ENCODE data around the gene TEX22. TPM values are rescaled to one million over a fixed set of nuclear protein-coding genes. Genes with fewer than 3 reads are reported as not detected.

TEX22 gene
- total RNA-seq, 1 donor from 2014 or later = 3.8 TPM

- Histone ChIP-seq H3K36me3 (peaks cover 74% of the 10 kb centered on the region), H3K27me3 (ENCODE audit: low read depth) (no peaks in the 10 kb centered on the region), H3K9me3 (no peaks in the 10 kb centered on the region), H3K27ac (no peak overlapping the region), H3K4me1 (peaks cover 4% of the 10 kb centered on the region), H3K4me3 (no peak overlapping the region)
- ATAC-seq = no peak
- intact Hi-C loops (cut with DNase I) = no loop called here
- DNase-seq = no peak
- TF ChIP-seq CTCF (IDR thresholded peaks at IDR 0.05) = no peak
Measured at GRCh38 chr14:105453847-105454246, 55.5 kb downstream of the TEX22 start.

DNA sequence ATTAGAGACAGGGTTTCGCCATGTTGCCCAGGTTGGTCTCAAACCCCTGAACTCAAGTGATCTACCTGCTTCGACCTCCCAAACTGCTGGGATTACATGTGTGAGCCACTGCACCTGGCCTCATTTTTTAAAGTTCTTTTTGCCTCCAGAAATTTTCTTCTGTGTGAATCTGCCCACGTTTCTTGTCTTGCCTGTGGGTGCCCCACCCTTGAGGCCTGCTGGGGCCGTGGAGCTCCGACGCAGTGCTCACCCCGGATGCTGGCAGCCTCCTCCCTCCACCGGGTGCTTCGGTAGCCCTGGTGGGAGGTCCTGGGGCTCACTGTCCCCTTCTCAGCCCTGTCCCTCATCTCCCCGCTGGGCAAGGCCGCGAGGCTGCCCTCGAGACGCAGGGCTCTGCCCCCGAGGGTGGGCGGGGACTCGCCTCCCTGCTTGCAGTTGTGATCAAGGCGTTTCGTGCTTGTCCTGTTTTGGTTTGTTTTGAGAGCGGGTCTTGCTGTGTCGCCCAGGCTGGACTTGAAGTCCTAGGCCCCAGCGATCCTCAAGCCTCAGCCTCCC lies 56.8 kb downstream of the TEX22 start:
- intact Hi-C loops (cut with DNase I) = no loop called here
- no peak for ATAC-seq
- no peaks in the 10 kb centered on the region for H3K27me3 ChIP-seq (ENCODE audit: low read depth)
- no peaks in the 10 kb centered on the region for H3K4me1 ChIP-seq
- peaks cover 70% of the 10 kb centered on the region for H3K36me3 ChIP-seq
- H3K4me3 ChIP-seq = no peak overlapping the region
- H3K9me3 ChIP-seq = no peaks in the 10 kb centered on the region
- DNase-seq = no peak
- TF ChIP-seq CTCF (IDR thresholded peaks at IDR 0.05) = no peak
- H3K27ac ChIP-seq = no peak overlapping the region

DNA sequence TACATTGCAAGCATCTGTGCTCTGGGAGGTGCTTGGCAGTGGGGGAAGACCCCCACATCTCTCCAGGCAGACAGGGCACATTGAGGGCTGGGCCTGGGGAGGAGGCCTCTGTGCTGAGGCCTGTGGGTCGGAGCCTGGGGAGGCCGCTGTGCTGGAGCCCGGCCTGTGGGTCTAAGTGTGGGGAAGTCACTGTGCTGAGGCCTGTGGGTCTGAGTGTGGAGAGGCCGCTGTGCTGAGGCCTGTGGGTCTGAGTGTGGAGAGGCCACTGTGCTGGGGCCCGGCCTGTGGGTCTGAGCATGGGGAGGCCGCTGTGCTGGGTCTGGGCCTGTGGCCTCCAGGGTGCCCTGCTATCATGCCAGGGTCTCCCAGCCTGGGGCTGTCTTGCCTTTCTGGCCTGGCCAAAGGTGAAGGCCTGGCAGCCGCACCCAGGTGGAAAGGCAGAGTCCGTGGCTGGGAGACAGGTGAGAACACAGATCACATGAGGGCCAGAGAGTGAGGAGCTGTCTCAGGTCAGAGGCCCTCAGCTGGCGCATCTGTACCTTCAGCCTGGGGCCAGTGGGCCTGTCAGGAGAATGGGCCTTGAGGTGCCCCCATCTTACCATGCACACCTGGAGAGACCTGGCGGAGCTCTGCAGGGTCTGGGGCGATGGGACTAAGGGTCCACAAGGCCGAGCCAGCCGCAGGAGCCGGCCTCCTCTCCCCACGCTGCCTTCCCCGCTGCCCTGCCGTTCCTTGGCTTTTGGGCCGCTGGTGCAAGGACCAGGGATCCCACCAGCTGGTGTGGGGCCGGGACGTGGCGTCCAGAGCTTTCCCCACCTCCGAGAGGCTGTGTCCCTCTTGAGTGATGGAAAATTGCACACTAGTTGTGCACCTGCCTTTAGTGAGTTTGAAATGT lies 57.7 kb downstream of the TEX22 start:
- TF ChIP-seq CTCF (IDR thresholded peaks at IDR 0.05) = no peak
- no peaks in the 10 kb centered on the region for H3K4me1 ChIP-seq
- no peaks in the 10 kb centered on the region for H3K27me3 ChIP-seq (ENCODE audit: low read depth)
- intact Hi-C loops (cut with DNase I) = no loop called here
- no peaks in the 10 kb centered on the region for H3K9me3 ChIP-seq
- peaks cover 71% of the 10 kb centered on the region for H3K36me3 ChIP-seq
- H3K4me3 ChIP-seq = no peak overlapping the region
- ATAC-seq (peak in 1 of 2 donors; percentile 34), DNase-seq (no peak)
- no peak overlapping the region for H3K27ac ChIP-seq

DNA sequence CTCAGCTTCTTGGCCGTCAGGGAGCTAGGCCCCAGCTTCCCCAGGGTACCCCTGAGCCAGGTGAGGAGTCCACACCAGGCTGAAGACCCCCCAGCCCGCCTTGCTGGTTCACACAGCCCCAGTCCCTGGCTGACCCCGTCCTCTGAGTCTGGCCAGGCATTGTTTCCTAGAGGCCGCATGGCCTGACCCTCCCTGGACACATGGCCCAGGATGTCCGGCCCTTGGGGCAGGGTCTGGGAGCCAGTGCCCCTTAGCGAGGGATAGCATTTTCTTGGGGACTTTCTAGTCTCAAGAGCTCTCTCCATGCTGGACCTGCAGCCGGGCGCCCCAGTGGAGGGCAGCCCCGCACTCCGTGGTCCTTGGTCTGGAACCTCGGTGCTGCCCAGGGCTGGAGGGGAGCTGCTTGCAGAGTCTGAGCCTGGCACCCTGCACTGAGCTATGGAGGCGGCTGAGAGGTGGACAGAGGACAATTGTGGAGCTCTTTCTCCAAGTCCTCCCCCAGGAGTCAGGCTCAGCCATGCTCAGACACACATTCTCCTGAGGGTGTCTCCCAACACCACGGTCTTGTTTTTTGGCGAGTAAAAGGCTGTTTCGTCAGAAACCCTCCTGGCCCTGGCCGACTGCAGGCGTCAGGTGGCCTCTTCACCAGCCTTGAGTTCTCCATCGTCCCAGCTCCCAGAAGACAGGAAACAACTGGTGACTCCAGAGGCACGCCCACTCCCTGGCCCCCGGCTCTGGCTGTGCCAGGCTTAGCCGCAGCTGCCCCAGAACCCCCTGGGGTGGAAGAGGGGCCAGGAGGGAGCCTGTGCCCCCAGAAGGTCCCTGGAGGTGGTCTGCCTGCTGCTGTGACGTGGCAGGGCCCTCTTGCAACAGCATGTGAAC lies 58.6 kb downstream of the TEX22 start:
- no peak overlapping the region for H3K4me3 ChIP-seq
- H3K27me3 ChIP-seq (ENCODE audit: low read depth) = no peaks in the 10 kb centered on the region
- peaks cover 76% of the 10 kb centered on the region for H3K36me3 ChIP-seq
- H3K27ac ChIP-seq = no peak overlapping the region
- H3K4me1 ChIP-seq = no peaks in the 10 kb centered on the region
- ATAC-seq = peak in 1 of 2 donors; percentile 3
- TF ChIP-seq CTCF (IDR thresholded peaks at IDR 0.05) = no peak
- intact Hi-C loops (cut with DNase I) = no loop called here
- no peaks in the 10 kb centered on the region for H3K9me3 ChIP-seq
- DNase-seq = no peak

DNA sequence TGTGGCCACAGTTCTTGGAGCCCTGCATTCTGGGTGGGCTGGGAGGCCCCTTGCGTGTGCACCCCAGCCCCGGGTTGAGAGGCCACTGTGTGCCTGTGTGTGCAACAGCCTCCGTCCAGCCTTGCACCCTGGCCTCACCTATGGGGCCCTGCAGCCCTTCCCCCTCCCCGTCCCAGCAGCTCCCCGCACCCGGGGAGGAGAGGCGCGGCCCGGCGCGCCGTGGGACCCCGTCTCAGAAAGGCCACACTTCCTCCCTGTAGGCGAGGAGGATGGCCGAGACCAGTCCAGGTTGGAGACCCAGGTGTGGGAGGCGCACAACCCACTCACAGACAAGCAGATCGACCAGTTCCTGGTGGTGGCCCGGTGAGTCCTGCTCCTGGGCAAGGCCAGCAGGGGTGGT lies 59.7 kb downstream of the TEX22 start:
- intact Hi-C loops (cut with DNase I) = no loop called here

More for the DNA sequence above, 59.7 kb downstream of the TEX22 start:
- H3K4me3 ChIP-seq = no peak overlapping the region
- H3K4me1 ChIP-seq = no peaks in the 10 kb centered on the region
- no peak for DNase-seq
- H3K36me3 ChIP-seq = peaks cover 82% of the 10 kb centered on the region
- H3K27me3 ChIP-seq (ENCODE audit: low read depth) = no peaks in the 10 kb centered on the region
- H3K9me3 ChIP-seq = no peaks in the 10 kb centered on the region
- no peak overlapping the region for H3K27ac ChIP-seq
- no peak for ATAC-seq
- no peak for TF ChIP-seq CTCF (IDR thresholded peaks at IDR 0.05)

All from lower lobe of right lung (tissue), 2 donors.